Adipocyte (in vitro differentiated cells): ENCODE measurements around the gene LMBRD1.

Experiments used
- DNase-seq: peaks from one replicate; pipeline ENCODE4 v3.0.0-alpha.2; 2015; ENCODE audit warnings: low read depth
- H3K27me3 ChIP-seq: replicated peaks from 2 replicates; pipeline ENCODE4 v1.7.0; 2013; ENCODE audit warnings: mild to moderate bottlenecking, low read length, moderate library complexity; ENCODE audit not compliant: control insufficient read depth, insufficient read depth
- H3K36me3 ChIP-seq: 2 replicates; pipeline ENCODE4 v1.7.0; 2013; ENCODE audit warnings: low read length, mild to moderate bottlenecking, moderate library complexity; ENCODE audit not compliant: control insufficient read depth, insufficient read depth, severe bottlenecking
- H3K4me1 ChIP-seq: 2 replicates; pipeline ENCODE4 v1.7.0; 2013; ENCODE audit warnings: mild to moderate bottlenecking, low read length, moderate library complexity; ENCODE audit not compliant: control insufficient read depth, insufficient read depth
- H3K4me3 ChIP-seq: 2 replicates; pipeline ENCODE4 v1.7.0; 2013; ENCODE audit warnings: mild to moderate bottlenecking, low read length, moderate library complexity
- H3K9ac ChIP-seq: 2 replicates; pipeline ENCODE4 v1.7.0; 2013; ENCODE audit warnings: mild to moderate bottlenecking, low read length, moderate library complexity
- H3K9me3 ChIP-seq: 2 replicates; pipeline ENCODE4 v1.7.0; 2013; ENCODE audit warnings: mild to moderate bottlenecking, low read length, moderate library complexity; ENCODE audit not compliant: control insufficient read depth

The LMBRD1 gene

GRCh38 chr6:69732640-69733039 is 64.2 kb downstream of the LMBRD1 start:
- Histone ChIP-seq H3K36me3 (peaks cover 4% of the 10 kb centered on the region), H3K4me3 (no peak overlapping the region), H3K27me3 (no peaks in the 10 kb centered on the region), H3K9me3 (no peaks in the 10 kb centered on the region), H3K9ac (no peak overlapping the region), H3K4me1 (peaks cover 14% of the 10 kb centered on the region)
- DNase-seq: peak; percentile 60

GRCh38 chr6:69732045-69732444 is 64.8 kb downstream of the LMBRD1 start:
- Histone ChIP-seq H3K9me3 (no peaks in the 10 kb centered on the region), H3K4me3 (no peak overlapping the region), H3K9ac (peak overlapping the region; percentile 3), H3K27me3 (no peaks in the 10 kb centered on the region), H3K36me3 (peaks cover 4% of the 10 kb centered on the region), H3K4me1 (peaks cover 14% of the 10 kb centered on the region)
- DNase-seq: peak; percentile 24

- peak; percentile 56 for DNase-seq
Measured at GRCh38 chr6:69729870-69730449, 66.8 kb downstream of the LMBRD1 start.

GRCh38 chr6:69722683-69723082 is 74.1 kb downstream of the LMBRD1 start:
- no peak overlapping the region for H3K4me3 ChIP-seq
- no peaks in the 10 kb centered on the region for H3K27me3 ChIP-seq
- no peak overlapping the region for H3K9ac ChIP-seq
- peaks cover 14% of the 10 kb centered on the region for H3K36me3 ChIP-seq
- H3K9me3 ChIP-seq: peaks cover 21% of the 10 kb centered on the region
- H3K4me1 ChIP-seq: no peaks in the 10 kb centered on the region
- DNase-seq: no peak

More at GRCh38 chr6:69729870-69730449, 66.8 kb downstream of the LMBRD1 start:
- no peaks in the 10 kb centered on the region for H3K27me3 ChIP-seq
- no peak overlapping the region for H3K4me3 ChIP-seq
- H3K9me3 ChIP-seq: peaks cover 6% of the 10 kb centered on the region
- no peak overlapping the region for H3K9ac ChIP-seq
- peaks cover 14% of the 10 kb centered on the region for H3K4me1 ChIP-seq
- no peaks in the 10 kb centered on the region for H3K36me3 ChIP-seq

- Histone ChIP-seq H3K9ac (no peak overlapping the region), H3K27me3 (no peaks in the 10 kb centered on the region), H3K36me3 (peaks cover 21% of the 10 kb centered on the region), H3K9me3 (peaks cover 15% of the 10 kb centered on the region), H3K4me3 (no peak overlapping the region), H3K4me1 (no peaks in the 10 kb centered on the region)
- DNase-seq: peak; percentile 42
Measured at GRCh38 chr6:69719602-69720193, 77.1 kb downstream of the LMBRD1 start.

- no peak for DNase-seq
- Histone ChIP-seq H3K27me3 (no peaks in the 10 kb centered on the region), H3K9ac (no peak overlapping the region), H3K4me3 (no peak overlapping the region), H3K4me1 (peaks cover 4% of the 10 kb centered on the region), H3K36me3 (peaks cover 7% of the 10 kb centered on the region), H3K9me3 (no peaks in the 10 kb centered on the region)
Measured at GRCh38 chr6:69706724-69707123, 90.1 kb downstream of the LMBRD1 start.

GRCh38 chr6:69705954-69706353 is 90.9 kb downstream of the LMBRD1 start:
- Histone ChIP-seq H3K9ac (no peak overlapping the region), H3K9me3 (no peaks in the 10 kb centered on the region), H3K36me3 (peaks cover 7% of the 10 kb centered on the region), H3K27me3 (no peaks in the 10 kb centered on the region), H3K4me1 (peaks cover 4% of the 10 kb centered on the region), H3K4me3 (no peak overlapping the region)
- DNase-seq: no peak

GRCh38 chr6:69704916-69705315 is 91.9 kb downstream of the LMBRD1 start:
- Histone ChIP-seq H3K9ac (no peak overlapping the region), H3K36me3 (peaks cover 7% of the 10 kb centered on the region), H3K4me3 (no peak overlapping the region), H3K9me3 (no peaks in the 10 kb centered on the region), H3K4me1 (peaks cover 5% of the 10 kb centered on the region), H3K27me3 (no peaks in the 10 kb centered on the region)
- DNase-seq: no peak

- DNase-seq: no peak
- Histone ChIP-seq H3K27me3 (no peaks in the 10 kb centered on the region), H3K36me3 (peaks cover 13% of the 10 kb centered on the region), H3K4me1 (peaks cover 21% of the 10 kb centered on the region), H3K9me3 (no peaks in the 10 kb centered on the region), H3K9ac (peak overlapping the region; percentile 33), H3K4me3 (no peak overlapping the region)
Measured at GRCh38 chr6:69699655-69700054, 97.2 kb downstream of the LMBRD1 start.

GRCh38 chr6:69696273-69696672 is 100.5 kb downstream of the LMBRD1 start:
- Histone ChIP-seq H3K4me1 (peaks cover 33% of the 10 kb centered on the region), H3K36me3 (peaks cover 13% of the 10 kb centered on the region), H3K27me3 (no peaks in the 10 kb centered on the region), H3K9ac (no peak overlapping the region), H3K4me3 (no peak overlapping the region), H3K9me3 (no peaks in the 10 kb centered on the region)
- DNase-seq: peak; percentile 4

GRCh38 chr6:69693762-69694161 is 103.0 kb downstream of the LMBRD1 start:
- Histone ChIP-seq H3K4me3 (no peak overlapping the region), H3K9ac (no peak overlapping the region), H3K9me3 (no peaks in the 10 kb centered on the region), H3K4me1 (peaks cover 20% of the 10 kb centered on the region), H3K27me3 (no peaks in the 10 kb centered on the region), H3K36me3 (peaks cover 13% of the 10 kb centered on the region)
- DNase-seq: peak; percentile 69

GRCh38 chr6:69690986-69691385 is 105.8 kb downstream of the LMBRD1 start:
- Histone ChIP-seq H3K9me3 (no peaks in the 10 kb centered on the region), H3K9ac (no peak overlapping the region), H3K4me1 (peaks cover 15% of the 10 kb centered on the region), H3K4me3 (no peak overlapping the region), H3K36me3 (no peaks in the 10 kb centered on the region), H3K27me3 (no peaks in the 10 kb centered on the region)
- peak; percentile 28 for DNase-seq
